CD4-positive, alpha-beta T cell treated with Interleukin-2 at 100 ng/mL for 4 hours (primary cell): ENCODE measurements around the gene RXRA.

ENCODE experiments used
- DNase-seq: peaks from one replicate; pipeline ENCODE4 v3.0.0-alpha.2; 2020; ENCODE audit warnings: low spot score

Gene RXRA

DNA sequence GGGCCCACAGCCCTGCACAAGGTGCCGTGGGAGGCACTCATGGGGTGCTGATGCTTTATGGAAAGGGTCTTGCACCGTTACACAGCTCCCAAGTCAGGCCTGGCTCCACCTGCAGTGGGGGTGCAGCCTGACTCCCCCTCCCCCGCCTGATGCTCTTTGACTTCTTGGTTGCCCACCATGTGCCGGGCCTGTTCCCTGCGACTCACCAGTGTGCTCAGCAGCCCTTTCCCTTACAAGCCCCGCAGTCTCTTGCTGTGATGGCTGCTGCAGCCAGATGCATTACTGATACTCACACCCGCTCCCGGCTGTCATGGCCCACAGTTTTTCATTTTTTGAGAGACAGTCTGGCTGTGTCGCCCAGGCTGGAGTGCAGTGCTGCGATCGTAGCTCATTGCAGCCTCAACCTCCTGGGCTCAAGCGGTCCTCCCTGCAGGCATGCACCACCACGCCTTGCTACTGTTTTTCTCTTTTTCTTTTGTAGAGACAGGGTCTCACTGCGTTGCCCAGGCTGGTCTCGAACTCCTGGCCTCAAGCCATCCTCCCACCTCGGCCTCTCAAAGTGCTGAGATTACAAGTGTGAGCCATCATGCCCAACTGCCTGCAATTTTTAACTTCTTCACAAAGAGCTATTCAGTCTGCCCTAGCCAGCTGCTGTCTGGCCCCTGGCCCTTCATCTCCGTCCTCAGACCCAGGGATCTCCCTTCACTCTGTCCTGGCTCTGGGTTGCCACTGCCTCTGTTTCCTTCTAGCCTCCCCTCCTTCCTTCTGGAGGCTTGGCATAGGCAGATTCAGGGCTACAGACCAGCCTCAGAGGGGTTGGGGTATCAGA is 109.5 kb downstream of the RXRA start:
- DNase-seq, result no peak

DNA sequence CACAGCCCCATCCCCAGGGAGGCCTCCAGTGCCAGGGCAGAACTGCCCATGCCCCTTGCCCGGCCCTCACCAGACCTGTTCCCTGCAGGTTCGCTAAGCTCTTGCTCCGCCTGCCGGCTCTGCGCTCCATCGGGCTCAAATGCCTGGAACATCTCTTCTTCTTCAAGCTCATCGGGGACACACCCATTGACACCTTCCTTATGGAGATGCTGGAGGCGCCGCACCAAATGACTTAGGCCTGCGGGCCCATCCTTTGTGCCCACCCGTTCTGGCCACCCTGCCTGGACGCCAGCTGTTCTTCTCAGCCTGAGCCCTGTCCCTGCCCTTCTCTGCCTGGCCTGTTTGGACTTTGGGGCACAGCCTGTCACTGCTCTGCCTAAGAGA is 110.1 kb downstream of the RXRA start:
- DNase-seq, result no peak

DNA sequence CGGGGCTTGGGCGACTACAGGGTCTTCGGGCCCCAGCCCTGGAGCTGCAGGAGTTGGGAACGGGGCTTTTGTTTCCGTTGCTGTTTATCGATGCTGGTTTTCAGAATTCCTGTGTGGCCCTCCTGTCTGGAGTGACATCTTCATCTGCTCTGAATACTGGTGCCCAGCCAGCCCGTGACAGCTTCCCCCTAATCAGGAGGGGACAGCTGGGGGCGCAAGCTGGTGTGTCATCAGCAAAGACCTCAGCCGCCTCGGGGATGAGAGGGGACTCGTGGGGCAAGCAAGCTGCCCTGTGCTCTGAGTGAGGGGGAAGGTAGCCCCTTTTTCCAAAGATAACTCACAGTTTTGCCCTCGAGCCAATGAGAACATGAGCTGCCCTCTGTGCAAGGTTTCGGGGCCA is 110.7 kb downstream of the RXRA start:
- DNase-seq, result no peak

DNA sequence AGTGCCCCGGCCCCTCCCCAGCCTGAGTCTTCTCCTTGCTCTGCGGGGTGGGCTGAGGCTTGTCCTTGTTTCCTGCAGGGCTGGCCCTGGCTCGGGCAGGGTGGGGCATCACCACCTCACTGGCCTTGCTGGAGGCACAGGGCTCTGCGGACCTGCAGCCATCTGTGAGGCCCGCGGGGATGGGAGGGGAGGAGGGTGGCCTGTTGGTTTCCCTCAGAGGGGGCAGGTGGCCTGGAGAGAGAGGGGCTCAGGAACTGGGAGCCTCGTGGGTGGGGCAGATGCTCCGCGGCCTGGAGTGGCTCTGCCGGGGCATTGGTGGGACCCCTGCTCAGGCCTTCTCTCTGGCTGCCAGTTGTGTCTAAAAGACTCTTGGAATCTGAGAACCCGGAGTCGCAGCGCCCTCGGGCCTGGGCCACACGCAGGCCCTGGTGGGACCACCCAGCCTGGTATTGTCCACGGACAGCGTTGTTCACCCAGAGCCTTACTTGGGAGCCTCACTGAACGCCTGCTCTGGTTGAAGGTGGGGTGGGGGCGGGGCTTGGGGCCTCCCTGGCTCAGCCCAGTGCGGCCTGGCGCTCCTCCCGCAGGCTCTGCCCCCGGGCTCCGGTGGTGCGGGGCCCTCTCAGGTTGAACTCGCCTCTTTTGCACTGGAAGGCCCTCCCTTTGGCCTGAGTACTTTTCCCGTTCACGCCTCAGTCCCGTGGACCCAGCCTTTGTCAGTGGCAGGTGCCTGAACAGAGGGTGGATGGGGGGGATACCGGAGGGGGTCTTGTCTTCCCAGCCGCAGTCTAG is 111.3 kb downstream of the RXRA start:
- DNase-seq, result no peak

DNA sequence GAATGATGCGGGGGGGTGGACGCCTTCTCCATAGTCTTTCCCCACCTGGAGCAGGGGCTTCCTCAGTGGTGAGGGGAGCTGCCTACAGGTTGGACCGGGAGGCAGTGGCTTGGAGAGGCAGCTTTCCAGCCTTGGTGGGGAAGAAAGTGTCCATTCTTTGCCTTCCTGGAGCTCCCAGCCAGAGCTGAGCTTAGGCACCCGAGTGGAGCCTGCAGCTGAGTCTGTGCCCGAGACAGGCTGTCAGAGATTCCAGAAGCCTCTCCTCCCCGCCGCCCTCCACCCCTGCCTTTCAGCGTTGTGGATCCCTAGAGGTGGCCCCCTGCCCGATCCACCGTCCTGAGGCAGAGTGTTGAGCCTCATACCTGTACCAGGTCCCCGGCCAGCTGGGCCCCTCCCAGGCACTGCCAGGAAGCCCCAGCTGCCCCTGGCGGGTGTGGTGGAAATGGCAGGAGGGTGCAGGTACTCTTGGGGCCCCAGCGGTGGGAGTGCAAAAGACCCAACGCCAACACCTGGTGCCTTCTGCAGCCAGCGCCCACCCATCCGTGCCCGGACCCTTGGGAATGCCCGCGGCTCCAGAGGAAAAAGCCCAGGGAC is 112.0 kb downstream of the RXRA start:
- no peak for DNase-seq

DNA sequence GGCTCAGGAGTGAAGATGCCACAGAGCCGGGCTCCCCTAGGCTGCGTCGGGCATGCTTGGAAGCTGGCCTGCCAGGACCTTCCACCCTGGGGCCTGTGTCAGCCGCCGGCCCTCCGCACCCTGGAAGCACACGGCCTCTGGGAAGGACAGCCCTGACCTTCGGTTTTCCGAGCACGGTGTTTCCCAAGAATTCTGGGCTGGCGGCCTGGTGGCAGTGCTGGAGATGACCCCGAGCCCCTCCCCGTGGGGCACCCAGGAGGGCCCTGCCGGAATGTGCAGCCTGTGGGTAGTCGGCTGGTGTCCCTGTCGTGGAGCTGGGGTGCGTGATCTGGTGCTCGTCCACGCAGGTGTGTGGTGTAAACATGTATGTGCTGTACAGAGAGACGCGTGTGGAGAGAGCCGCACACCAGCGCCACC is 113.1 kb downstream of the RXRA start:
- DNase-seq, result no peak

DNA sequence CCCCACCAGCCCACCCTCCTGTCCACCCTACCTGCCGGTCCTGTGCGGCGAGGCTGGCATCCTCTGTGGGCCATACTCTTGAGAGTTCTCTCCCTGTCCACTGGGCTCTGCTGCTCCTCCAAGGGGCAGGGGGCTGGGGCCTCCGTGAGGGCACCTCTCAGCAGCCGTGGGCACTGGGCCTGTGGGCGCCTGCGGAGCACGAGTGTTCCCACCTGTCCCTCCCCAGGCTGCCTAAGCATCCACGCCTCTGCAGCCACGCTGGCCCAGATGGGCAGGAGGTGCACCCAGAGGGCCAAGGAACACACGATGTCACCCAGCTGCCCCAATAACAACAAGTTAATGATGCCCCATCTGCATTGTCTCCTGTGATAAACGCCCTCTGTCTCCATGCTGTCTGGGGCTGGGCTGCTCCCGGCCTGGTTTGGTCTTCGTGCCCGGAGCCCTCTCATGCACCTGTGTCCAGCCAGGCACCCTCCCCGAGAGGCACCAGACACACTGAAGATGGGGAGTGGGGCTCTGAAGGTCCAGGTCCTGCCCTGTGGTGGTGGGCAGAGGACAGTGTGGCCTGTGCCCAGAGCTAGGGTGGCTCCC is 114.5 kb downstream of the RXRA start:
- DNase-seq, result no peak

DNA sequence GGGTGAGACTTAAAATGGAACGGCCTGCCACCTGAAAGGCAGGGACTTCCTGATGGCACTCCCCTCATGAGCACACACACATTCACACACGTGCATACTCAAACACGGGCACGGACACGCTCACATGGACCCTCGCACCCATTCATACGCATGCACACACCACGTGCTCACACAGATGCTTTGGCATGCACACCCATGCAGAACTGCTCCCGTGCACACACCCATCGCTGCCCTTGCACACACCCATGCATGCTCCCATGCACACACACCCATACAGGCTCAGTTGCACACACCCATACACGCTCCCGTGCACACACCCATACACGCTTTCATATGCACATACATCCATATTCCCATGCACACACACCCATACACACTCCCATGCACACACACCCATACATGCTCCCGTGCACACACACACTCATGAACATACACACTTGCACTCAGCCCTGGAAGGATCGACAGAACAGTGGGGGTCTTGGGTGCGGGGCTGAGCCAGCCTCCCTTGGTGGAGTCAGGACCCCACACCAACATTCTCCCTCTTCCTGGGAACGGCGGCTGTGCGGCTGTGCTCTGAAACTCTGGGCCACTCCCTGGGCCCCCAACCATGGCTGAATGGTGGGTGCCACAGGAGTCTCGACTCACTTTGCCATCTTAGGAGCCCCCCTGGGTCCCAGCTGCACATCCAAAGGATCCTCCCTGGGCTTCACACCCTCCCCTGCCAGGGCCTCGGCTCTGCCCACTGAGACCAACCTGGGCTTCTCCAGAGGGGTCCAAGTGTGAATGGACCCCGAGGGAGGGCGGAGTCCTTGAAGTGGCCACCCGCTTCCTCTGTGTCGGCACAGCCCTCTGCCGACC is 115.2 kb downstream of the RXRA start:
- DNase-seq, result no peak

DNA sequence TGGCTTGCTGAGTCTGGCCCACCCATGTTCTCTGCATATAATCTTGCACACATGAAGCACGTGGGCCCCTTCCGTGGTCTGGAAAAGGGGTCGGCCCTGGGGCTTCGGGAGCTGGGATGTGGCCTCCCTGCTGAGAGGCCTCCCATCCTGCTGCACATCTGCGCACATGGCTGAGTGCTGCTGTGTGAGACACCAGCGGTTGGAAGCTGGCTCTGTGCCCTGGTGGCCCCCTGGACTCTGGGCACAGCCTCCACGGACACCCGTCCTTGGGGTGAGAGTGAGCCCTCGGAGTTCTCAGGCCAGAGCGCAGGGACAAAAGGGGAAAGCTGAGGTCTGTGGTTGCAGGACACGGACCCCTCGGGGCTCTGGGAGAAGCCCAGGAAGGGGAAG is 115.8 kb downstream of the RXRA start:
- DNase-seq, result no peak

DNA sequence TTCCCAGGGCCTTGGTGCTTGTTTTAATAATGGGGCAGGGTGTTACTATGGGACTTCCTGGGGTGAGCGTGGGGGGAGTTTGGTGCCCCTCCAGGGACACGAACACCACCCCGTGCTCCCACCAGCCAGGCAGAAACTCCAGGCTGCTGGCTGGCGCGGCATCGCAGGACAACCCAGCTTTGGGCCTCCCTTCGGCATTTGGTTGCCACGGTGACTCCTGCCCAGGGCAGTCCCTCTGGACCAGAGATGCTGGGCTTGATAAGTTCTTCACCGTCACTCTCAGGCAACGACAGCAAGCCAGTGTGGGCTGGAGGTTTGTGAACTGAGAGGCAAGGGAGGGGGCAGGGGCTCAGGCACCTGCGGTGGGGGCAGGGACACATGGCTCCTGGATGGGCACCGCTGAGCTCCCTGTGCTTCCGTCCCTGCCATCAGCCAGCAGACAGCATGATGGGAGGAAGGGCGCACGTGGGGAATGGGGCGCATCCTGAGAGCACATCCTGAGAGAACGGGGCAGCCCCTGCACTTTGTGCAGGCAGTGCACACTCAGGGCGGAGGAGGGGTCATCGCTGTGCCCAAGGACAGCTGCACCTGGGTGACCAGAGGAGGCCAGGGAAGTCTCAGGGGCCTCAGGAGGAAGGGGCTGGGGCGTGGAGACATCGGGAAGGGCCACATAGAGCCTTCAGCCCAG is 116.4 kb downstream of the RXRA start:
- no peak for DNase-seq

DNA sequence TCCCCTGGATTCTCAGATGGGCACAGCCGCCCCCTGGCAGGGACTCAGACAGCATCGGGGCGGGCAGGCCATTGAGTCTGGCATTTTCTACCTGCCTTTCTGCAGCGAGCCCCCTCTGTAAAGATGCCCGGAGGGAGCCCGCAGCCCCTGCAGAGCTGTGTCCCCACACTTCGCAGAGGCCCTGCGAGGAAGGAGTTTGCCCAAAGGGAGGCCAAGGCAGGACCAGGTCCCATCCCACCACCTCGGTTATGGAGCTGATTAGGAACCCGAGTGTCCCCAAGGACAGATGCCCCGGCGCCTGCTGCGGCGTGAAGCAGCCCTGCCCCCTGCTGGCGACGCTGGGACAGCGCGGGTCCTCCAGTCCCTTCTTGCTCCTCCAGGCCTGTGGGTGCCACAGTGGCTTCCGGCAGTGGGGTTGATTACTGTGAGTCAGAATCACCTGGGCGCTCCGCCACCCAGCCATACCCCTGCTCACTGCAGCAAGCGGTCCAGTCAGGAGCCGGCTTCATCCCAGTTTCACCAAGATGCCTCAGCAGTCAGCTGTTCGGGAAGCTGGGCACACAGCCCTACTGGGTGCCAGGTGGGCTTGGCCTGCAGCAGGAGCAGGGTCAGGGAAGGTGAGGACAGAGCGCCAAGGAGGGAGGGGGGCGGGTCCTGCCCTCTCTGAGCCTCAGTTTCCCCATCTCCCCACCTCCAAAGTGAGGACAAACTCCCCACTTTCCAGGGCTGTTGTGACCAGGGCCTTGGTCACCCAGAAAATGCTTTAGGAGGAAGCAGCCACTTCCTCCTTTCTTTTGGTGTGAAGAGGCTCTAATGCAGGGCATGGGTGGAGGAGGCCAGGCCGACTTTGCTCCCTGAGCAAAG is 117.2 kb downstream of the RXRA start:
- DNase-seq, result peak; percentile 92

DNA sequence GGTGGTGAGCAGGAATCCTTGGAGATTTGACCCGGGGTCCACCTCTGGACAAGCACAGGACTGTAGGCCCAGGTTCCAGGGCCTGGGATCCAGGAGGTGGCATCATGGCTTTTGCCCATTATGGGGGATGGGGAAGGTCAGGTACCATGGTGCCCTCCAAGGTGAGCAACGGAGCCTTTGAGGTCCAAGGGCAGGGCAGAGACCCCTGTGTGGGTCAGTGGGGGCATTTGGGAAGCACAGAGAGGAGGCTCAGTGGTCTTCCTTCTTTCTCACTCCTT is 117.7 kb downstream of the RXRA start:
- DNase-seq, result no peak

DNA sequence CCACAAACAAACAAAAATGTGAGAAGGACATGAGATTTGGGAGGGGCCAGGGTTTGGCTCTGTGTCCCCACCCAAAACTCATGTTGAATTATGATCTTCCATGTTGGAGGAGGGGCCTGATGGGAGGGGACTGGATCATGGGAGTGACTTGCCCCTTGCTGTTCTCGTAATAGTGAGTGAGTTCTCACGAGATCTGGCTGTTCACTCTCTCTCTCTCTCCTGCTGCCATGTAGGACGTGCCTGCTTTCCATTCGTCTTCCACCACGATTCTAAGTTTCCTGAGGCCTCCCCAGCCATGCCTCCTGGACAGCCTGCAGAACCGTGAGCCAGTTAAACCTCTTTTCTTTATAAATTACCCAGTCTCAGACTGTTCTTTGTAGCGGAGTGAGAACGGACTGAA is 118.7 kb downstream of the RXRA start:
- no peak for DNase-seq

DNA sequence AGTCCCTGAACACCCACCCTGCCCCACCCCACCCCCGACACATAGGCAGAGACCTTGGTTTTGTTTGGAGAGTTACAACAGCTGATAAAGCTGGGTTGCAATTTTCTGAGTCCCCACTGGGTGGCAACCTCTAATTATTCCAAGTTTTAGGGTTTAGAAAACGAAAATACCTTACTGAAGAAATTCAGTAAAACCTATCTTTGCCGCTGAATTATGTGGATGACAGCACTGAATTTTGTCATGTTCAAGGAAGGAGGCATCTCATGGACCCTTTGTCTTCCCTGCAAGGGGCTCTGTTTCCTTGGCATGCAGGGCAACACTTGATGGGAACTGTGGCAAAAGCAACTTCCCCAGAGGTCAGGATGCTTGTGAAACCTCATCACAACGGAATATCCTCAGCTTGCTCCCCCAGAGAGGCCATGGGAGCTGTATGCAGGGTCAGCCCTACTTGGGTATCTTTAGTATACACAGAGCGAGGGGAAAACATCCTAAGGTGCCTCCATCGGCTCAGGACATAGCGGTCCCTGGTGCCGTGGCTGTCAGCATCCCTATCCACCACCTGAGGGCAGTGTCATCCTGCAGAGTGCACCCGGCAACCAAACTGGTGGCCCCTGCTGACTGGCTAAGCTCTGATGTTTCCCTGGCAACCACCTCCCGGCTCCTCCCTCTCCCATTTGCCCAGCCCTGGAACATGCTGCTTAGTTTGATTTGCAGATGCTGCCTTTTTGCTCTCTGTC is 123.1 kb downstream of the RXRA start:
- peak; percentile 86 for DNase-seq

DNA sequence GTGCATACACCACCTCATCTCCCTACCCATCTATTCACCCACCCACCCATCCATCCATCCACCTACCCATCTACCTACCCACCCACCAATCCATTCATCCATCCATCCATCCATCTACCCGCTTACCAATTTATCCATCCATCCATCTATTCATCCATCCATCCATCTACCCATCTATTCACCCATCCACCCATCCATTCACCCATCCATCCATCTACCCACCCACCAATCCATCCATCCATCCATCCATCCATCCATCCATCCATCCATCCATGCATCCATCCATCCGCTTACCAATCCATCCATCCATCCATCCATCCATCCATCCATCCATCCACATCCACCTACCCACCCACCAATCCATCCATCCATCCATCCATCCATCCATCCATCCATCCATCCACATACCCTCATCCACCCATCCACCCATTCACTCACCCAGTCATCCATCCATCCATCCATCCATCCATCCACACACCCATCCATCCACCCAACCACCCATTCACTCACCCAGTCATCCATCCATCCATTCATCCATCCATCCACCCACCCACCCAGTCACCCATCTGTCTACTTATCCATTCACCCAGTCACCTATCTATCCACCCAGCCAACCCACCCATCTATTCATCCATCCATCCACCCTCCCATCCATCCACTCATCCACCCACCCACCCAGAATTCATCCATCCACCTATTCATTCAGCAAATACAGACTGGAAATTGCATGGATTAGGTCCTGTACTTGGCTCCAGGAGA is 125.6 kb downstream of the RXRA start:
- DNase-seq, result no peak

DNA sequence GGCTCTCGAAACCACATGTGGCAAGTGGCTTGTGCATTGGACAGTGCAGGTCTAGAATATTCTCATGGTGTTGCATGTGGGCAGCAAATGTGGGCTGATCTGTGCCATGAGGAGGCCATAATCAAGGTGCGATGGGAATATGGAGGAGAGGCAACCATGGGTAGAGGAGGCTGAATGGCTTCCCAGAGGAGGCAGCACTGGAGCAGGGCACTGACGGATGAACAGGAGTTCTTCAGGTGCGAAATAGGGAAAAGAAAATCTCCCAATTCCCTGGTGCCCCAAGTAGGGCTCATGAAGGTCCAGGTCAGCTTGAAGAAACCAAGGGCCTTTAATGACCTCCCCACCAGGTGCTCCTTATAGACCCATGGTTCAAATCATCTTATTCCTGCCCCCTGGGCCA is 126.5 kb downstream of the RXRA start:
- no peak for DNase-seq

DNA sequence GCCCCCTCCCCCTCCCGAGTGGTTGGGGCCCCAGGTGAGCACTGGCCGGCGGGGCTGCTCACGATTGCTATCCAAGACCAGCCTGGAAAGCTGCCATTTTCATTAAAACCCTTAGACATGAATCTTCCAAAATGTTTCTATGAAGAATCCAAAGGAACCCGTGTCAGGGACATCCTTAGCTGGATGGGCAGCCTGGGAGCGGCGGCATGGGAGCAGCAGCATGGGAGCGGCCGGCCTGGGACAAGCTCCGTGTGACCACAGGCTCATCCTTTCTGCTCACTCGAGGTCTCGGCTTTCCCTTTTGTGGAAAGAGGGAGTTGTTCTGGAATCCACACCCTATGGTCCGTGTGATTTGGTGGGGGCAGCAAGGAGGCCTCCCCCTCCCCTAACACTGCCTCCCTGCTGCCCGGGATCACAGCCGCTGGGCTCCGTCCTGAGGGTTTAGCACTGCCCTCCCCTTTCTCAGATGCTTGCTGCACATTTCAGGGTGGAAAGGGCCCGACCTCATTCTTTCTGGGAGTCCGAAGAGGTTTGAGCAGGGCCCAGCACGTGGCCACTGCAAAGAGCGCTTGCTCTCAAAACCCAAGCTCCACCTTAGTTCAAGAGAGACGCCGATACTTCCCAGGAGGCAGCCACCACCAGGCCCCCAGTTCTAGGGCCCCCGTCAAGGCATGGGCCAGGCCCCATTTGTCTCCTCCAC is 127.7 kb downstream of the RXRA start:
- no peak for DNase-seq

DNA sequence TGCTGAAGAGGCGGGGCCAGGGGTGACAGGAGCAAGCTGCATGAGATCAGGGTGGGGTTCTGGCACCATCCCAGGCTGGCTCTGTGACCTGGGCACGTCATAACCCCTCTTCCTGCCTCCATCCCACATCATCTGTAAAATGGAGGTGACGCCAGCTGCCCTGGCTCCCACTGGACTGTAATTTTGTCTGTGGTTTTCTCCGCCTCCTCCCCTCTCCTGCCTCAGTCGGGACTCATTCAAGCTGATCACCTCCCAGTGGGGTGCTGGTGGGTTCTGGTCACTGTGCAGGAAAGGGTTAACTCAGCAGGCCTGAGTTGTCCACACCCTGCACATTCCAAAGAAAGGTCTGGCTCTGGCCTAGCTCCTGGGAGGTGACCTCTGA is 128.2 kb downstream of the RXRA start:
- no peak for DNase-seq
